Cardiac muscle cell (in vitro differentiated cells and primary cell): ENCODE data around the gene KIAA1549. TPM values are rescaled to one million over a fixed set of nuclear protein-coding genes. Genes with fewer than 3 reads are reported as not detected.

Source experiments
- DNase-seq, 2 donors: peaks; one replicate each; pipeline versions ENCODE4 v3.0.0 to v3.0.0-alpha.2; 2010 to 2017; ENCODE audit warnings: low read depth in 1 of 2, low spot score in 1 of 2
- H3K27ac ChIP-seq: fragments of 200-600 bp; sonication (generic); 2 replicates; pipeline ENCODE4 v1.5.1; 2016
- H3K27me3 ChIP-seq: fragments of 200-600 bp; sonication (generic); 2 replicates; pipeline ENCODE4 v1.6.0; 2016; ENCODE audit warnings: control low read depth
- H3K36me3 ChIP-seq: fragments of 200-600 bp; sonication (generic); 2 replicates; pipeline ENCODE4 v1.5.1; 2016; ENCODE audit warnings: control low read depth
- H3K4me1 ChIP-seq: fragments of 200-600 bp; sonication (generic); 2 replicates; pipeline ENCODE4 v1.8.1; 2017; ENCODE audit warnings: low read depth, mild to moderate bottlenecking, mixed run types
- H3K4me3 ChIP-seq: fragments of 200-600 bp; sonication (generic); 2 replicates; pipeline ENCODE4 v1.5.1; 2016; ENCODE audit warnings: mild to moderate bottlenecking
- H3K9me3 ChIP-seq: fragments of 200-600 bp; sonication (generic); 2 replicates; pipeline ENCODE4 v1.5.1; 2017; ENCODE audit warnings: low read depth, mild to moderate bottlenecking, control low read depth
- CTCF ChIP-seq: IDR thresholded peaks from 2 replicates; pipeline ENCODE4 v1.5.1; 2012; ENCODE audit warnings: low read depth, mild to moderate bottlenecking, low read length
- polyA plus RNA-seq: library from polyadenylated mRNA; unstranded; fragments of >200 nt; fragmentation: Nextera tagmentation; extraction: Ambion mirVana; gene quantifications from 2 replicates; pipeline ENCODE4 v1.2.1, GENCODE V29; 2016
- total RNA-seq: library from RNA; depleted of rRNA; stranded (reverse); fragments of >200 nt; gene quantifications from 2 replicates; pipeline ENCODE4 v1.2.3, GENCODE V29; 2016

KIAA1549 gene
- total and polyA plus RNA-seq, 2 experiments from 2014 or later = 7.5 to 13.6 TPM

GRCh38 chr7:138934367-138934766, 46.8 kb downstream of the KIAA1549 start:
- no peak for DNase-seq
- no peaks in the 10 kb centered on the region for H3K27me3 ChIP-seq
- TF ChIP-seq CTCF = no peak
- no peaks in the 10 kb centered on the region for H3K9me3 ChIP-seq
- no peak overlapping the region for H3K4me3 ChIP-seq
- peaks cover 18% of the 10 kb centered on the region for H3K4me1 ChIP-seq
- H3K27ac ChIP-seq = no peak overlapping the region
- H3K36me3 ChIP-seq = no peaks in the 10 kb centered on the region

- Histone ChIP-seq H3K27ac (no peak overlapping the region), H3K36me3 (no peaks in the 10 kb centered on the region), H3K27me3 (no peaks in the 10 kb centered on the region), H3K4me3 (no peak overlapping the region), H3K4me1 (peaks cover 18% of the 10 kb centered on the region), H3K9me3 (no peaks in the 10 kb centered on the region)
- DNase-seq = no peak
- no peak for TF ChIP-seq CTCF
These were observed 48.3 kb downstream of the KIAA1549 start for GRCh38 chr7:138932870-138933269.

- TF ChIP-seq CTCF = no peak
- no peak for DNase-seq
- Histone ChIP-seq H3K4me3 (no peak overlapping the region), H3K36me3 (no peaks in the 10 kb centered on the region), H3K9me3 (no peaks in the 10 kb centered on the region), H3K4me1 (peaks cover 18% of the 10 kb centered on the region), H3K27me3 (no peaks in the 10 kb centered on the region), H3K27ac (no peak overlapping the region)
These were observed 48.8 kb downstream of the KIAA1549 start for GRCh38 chr7:138932427-138932826.

- TF ChIP-seq CTCF = no peak
- no peaks in the 10 kb centered on the region for H3K36me3 ChIP-seq
These were observed 51.2 kb downstream of the KIAA1549 start for GRCh38 chr7:138929969-138930368.

GRCh38 chr7:138926241-138926612, 55.0 kb downstream of the KIAA1549 start:
- no peaks in the 10 kb centered on the region for H3K27me3 ChIP-seq
- DNase-seq = no peak
- H3K9me3 ChIP-seq = no peaks in the 10 kb centered on the region
- no peaks in the 10 kb centered on the region for H3K36me3 ChIP-seq
- no peak for TF ChIP-seq CTCF
- no peaks in the 10 kb centered on the region for H3K4me1 ChIP-seq
- H3K4me3 ChIP-seq = no peak overlapping the region
- H3K27ac ChIP-seq = no peak overlapping the region

More at GRCh38 chr7:138929969-138930368, 51.2 kb downstream of the KIAA1549 start:
- H3K27me3 ChIP-seq = no peaks in the 10 kb centered on the region
- H3K4me1 ChIP-seq = peaks cover 5% of the 10 kb centered on the region
- H3K4me3 ChIP-seq = no peak overlapping the region
- no peaks in the 10 kb centered on the region for H3K9me3 ChIP-seq
- no peak overlapping the region for H3K27ac ChIP-seq
- no peak for DNase-seq
